Superior temporal gyrus (tissue), 1 donor: ENCODE data around the gene FAM222A.
"Not testable (repeated sequence)": the region's sequence is repeated elsewhere in the genome, so short reads cannot be mapped to it uniquely, and the experiment has no call there.

Experiments used
- DNase-seq: peaks from one replicate; pipeline ENCODE4 v3.0.0-alpha.2; 2016; ENCODE audit errors: extremely low spot score

Gene FAM222A

GRCh38 chr12:109693653-109694600 lies 19.7 kb upstream of the FAM222A start:
- DNase-seq = no peak

GRCh38 chr12:109694629-109695028 lies 19.0 kb upstream of the FAM222A start:
- not testable (repeated sequence) for DNase-seq

GRCh38 chr12:109695416-109695815 lies 18.2 kb upstream of the FAM222A start:
- no peak for DNase-seq

GRCh38 chr12:109695961-109696461 lies 17.6 kb upstream of the FAM222A start:
- DNase-seq = peak; percentile 47

GRCh38 chr12:109696485-109697269 lies 16.9 kb upstream of the FAM222A start:
- DNase-seq = no peak

- DNase-seq = no peak
These were observed 16.4 kb upstream of the FAM222A start for GRCh38 chr12:109697270-109697553.

- no peak for DNase-seq
These were observed 15.7 kb upstream of the FAM222A start for GRCh38 chr12:109697877-109698468.

- no peak for DNase-seq
These were observed 14.8 kb upstream of the FAM222A start for GRCh38 chr12:109698820-109699219.

- no peak for DNase-seq
These were observed 12.6 kb upstream of the FAM222A start for GRCh38 chr12:109701064-109701463.

GRCh38 chr12:109702111-109702841 lies 11.3 kb upstream of the FAM222A start:
- DNase-seq = no peak

GRCh38 chr12:109703684-109704083 lies 9.9 kb upstream of the FAM222A start:
- DNase-seq = no peak

GRCh38 chr12:109704371-109705098 lies 9.1 kb upstream of the FAM222A start:
- DNase-seq = no peak

GRCh38 chr12:109705291-109705690 lies 8.3 kb upstream of the FAM222A start:
- no peak for DNase-seq

GRCh38 chr12:109706398-109706746 lies 7.3 kb upstream of the FAM222A start:
- DNase-seq = no peak

- DNase-seq = no peak
These were observed 6.7 kb upstream of the FAM222A start for GRCh38 chr12:109706747-109707469.

- no peak for DNase-seq
These were observed 6.2 kb upstream of the FAM222A start for GRCh38 chr12:109707470-109707821.

GRCh38 chr12:109708939-109709338 lies 4.7 kb upstream of the FAM222A start:
- DNase-seq = no peak

- no peak for DNase-seq
These were observed 4.1 kb upstream of the FAM222A start for GRCh38 chr12:109709401-109709991.

- no peak for DNase-seq
These were observed 3.3 kb upstream of the FAM222A start for GRCh38 chr12:109710205-109710746.
